H4 (cell line): ENCODE results near the gene NME2. TPM values are rescaled to one million over a fixed set of nuclear protein-coding genes. Genes with fewer than 3 reads are reported as not detected.
"Not testable (repeated sequence)": the region's sequence is repeated elsewhere in the genome, so short reads cannot be mapped to it uniquely, and the experiment has no call there.

ENCODE experiments used
- DNase-seq: peaks from one replicate; pipeline ENCODE4 v3.0.0-alpha.2; 2015; ENCODE audit warnings: low spot score
- total RNA-seq: library from RNA; depleted of rRNA; stranded (reverse); fragments of >200 nt; shearing (Covaris generic); gene quantifications from 2 replicates; pipeline ENCODE4 v1.2.3, GENCODE V29; 2014

The NME2 gene
- total RNA-seq, 1 experiment from 2014 or later = 954 TPM

DNA sequence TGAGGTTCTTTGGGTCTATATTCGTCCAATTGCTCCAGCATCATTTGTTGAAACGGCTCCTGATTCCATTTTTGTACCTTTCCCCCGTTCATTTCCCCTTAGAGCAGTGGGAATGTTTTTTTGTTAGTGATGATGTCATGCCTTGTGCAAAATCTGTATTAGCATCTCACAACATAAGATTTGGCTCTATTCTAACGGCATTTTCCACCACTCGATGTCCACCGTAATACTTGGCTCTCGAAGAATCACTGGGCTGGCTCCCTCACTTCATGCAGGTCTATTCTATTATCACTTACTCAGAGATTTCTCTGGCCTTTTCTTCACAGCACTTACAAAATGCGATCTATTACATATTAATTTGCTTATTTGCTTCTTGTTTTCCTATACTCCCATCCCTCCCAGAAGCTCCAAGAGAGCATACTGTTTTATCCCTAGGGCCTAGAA, 13.4 kb upstream of the NME2 start:
- DNase-seq = no peak

DNA sequence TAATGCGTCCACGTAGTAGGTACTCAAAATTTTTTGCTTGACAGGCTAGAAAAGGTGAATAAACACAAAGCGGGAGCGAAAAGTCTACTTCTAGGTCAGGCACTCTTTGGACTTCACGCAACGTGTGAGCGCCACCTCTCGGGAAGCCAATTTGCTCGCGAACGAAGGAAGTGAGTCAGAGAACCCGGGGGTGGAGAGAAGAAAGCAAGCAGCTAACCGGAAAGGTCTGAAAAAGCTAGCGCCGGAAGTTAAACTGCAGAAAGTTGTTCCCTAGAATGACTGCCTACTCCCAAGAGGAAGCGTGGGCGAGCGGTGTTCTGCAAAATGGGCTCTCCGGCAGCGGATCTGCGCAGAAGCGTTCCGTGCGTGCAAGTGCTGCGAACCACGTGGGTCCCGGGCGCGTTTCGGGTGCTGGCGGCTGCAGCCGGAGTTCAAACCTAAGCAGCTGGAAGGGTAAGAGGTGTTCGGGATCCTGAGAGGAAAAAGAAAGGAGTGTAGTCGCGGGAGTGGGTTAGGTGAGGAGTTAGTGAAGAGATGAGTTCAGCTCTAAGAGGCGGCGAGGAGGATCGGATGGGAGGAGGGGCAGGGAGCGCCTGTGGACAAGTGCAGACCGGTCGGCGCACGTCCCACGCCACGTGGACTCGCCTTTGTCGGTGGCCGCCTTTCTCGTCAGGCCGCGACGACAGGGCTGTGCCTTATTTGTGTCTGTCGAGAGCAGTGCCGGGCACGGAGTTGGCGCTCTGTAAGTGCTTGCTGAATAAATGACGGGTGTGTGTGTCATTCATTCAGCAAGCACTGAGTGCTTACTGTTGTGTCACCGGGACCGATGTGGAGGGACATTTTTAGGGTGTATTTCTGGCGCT, 12.8 kb upstream of the NME2 start, which contains the start of gene NME1:
Gene NME1, plus strand, starts transcription at position 350 of the 863 bp plus-strand sequence. CDS start 2,096 bp downstream, outside the sequence.
- peak; percentile 99 for DNase-seq

DNA sequence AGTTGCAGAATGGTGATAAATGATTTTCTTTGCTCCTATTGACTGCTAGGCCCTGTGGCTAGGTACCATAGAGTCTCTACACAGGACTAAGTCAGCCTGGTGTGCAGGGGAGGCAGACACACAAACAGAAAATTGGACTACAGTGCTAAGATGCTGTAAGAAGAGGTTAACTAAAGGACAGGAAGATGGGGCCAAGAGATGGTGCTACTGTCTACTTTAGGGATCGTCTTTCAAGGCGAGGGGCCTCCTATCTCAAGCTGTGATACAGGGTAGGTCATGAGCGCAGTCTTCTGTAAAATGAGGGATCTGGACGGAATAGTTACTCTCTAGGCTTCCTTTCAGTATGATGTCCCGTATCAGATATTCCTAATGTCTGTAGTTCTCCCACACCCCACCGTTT, 12.0 kb upstream of the NME2 start:
- DNase-seq = no peak

DNA sequence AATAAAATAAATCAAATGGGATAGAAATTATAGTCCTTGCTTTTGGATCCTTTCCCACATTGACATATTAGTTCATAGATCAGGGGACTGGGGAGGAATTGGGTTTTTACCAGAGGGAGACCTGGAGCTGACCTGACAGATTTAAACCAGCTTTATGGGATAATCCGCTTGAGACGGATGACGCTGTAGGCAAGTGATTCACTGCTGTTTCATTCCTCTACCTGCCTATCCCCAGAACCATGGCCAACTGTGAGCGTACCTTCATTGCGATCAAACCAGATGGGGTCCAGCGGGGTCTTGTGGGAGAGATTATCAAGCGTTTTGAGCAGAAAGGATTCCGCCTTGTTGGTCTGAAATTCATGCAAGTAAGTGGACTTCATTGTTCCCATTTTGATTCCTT, 10.8 kb upstream of the NME2 start:
- DNase-seq = no peak

DNA sequence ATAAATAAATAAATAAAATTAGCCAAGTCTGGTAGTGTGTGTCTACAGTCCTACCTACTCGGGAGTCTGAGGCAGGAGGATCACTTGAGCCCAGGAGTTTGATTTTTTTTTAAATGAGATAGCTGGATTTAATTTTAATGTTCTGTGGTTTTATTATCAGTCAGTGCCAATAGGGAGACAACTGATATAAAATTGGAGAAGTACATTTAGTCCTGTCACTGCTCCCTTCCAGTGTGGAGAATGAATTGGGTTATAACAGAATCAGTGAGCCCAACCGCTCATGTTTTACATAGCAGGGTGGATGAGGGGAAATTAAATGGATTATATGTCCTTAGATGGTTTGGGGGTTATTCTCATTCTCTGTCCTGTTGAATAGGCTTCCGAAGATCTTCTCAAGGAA, 6.6 kb upstream of the NME2 start:
- DNase-seq = no peak

DNA sequence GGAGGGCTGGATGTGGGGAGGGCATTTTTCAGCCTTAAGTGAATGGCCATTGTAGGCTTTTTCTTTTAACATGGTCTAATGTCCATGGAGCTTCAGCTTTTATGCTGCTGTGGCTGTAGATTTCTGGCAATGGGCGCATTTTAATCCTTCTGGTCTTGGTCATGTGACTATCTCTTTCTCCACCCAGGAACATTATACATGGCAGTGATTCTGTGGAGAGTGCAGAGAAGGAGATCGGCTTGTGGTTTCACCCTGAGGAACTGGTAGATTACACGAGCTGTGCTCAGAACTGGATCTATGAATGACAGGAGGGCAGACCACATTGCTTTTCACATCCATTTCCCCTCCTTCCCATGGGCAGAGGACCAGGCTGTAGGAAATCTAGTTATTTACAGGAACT, 4.7 kb upstream of the NME2 start:
- DNase-seq = no peak

DNA sequence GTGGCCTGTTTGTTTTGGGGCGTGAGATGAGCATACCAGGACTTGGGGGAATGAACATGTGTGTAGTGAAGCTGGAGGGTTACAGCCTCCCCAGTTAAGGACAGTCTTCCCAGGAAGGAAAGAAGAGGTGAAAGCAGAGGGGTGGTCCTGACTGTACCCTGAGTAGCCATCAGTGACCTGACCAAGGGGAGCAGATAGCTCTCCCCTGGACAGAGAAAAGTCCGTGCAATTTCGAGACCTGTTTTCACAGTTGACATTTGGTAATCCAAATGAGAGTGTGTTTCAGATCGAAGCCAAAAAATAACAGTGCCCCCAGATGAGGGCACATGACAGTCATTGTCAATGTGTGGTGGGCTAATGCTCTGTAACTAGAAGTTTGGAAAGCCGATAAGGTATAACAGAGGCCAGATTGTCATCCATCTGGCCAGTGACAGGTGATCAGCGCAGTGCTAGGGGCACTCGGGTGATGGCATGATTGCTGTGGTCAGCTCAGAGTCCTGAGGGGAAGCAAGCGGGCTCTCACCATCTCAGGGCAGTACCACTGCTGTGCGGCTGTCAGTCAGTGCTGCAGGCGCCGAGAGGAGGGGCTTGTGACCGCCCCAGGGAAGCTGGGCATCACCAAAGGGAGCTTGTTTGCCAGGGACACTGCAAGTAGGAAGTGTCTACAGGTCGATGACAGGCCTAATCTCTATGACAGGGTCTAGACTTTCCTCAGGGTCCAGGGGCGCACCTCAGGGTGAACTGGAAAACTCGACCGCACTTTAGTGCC, 1.1 kb upstream of the NME2 start:
- no peak for DNase-seq

DNA sequence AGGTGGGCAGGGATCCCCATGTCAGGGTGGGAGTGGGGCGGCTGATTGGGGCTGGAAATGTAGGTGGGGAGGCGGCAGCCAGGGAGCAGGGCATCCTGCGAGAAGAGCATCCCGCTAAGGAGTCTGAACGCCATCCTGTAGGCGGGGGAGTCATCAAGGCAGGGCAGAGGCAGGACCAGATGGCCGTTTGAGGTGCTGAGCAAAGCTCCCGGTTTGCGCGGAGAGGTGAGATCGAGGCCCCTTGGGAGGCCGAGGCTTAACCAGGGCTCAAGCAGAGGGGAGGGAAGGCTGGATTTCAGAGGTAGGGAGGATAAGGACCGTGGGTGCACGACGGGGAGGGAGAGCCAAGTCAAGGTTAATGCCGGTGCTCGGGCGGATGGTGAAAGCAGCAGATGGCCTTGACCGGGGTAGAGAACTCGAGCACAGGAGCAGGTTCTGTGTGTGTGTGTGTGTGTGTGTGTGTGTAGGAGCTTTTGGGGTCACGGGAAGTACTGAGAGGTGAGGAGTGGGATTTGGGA, 472 bp upstream of the NME2 start:
- no peak for DNase-seq

DNA sequence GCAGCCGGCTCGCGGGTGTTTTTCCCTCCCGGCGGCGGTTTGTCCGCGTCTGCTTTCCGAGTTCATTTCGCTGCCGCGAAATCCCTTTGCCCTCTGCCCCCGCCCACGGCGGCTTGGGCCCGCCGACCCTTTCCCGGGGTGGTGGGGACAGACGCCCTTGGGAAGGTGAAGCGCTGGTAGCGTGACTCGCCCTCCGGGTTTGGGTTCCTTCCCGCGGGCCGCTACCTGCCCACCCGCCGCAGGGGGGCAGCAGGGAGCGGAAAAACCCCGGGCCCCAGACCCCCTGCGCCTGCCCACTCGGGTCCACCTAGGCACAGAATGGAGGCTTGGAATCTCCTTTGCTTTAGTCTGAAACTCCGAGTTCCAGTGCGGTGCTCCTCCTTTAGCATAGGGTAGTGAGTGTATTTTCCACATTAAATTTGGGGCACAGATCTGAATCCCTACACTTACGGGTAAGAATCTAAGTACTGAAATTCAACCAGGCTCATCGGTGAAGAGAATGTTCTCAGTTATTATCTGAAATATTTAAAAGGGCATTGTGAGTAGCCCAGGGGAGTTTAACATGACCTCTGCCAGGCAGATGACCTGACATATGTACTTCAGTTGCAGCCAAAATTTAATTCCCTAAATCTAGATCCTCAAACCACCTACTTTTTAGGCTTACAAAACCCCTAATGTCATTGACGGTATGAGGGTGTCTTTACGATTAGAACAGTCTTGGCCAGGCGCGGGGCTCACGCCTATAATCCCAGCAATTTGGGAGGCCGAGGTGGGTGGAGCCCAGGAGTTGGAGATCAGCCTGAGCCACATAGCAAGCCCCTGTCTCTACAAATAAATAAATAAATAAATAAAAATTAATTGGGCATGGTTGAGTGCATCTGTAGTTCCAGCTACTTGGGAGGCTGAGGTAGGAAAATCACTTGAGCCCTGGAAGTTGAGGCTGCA, 1.0 kb downstream of the NME2 start:
- peak; percentile 33 for DNase-seq

DNA sequence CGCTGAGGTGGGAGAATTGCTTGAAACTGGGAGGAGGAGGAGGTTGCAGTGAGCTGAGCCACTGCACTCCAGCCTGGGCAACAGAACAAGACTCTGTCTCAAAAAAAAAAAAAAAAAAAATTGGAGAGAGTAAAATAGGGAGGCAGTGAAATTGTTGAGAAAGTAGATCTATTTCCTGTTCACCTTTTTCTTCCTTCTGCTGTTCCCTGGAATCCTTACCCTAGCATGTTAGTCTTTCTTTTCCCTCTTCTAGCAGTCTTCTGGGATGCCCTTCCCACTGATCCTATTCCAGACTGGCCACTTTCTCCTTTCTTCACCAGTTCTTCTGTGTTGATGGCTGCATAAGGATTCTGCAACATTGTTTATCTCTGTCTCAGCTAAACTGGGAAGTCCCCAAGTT, 3.1 kb downstream of the NME2 start:
- DNase-seq = no peak

DNA sequence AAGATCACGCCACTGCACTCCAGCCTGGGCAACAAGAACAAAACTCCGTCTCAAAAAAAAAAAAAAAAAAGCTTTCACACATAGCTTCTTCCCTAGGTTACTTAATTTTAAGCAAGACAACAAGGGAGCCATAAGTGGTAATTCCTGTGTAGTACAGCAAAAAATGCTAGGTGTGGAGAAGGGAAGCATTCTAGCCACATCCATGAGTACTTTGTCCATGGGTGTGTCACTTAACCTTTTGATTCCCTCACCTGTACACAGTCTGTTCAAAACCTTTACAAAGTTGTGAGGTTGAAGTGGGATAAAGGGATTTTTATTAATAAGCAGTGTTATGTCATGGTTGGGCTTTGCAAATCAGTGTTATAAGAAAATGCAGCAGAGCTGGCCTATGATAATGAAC, 4.5 kb downstream of the NME2 start:
- DNase-seq = no peak

DNA sequence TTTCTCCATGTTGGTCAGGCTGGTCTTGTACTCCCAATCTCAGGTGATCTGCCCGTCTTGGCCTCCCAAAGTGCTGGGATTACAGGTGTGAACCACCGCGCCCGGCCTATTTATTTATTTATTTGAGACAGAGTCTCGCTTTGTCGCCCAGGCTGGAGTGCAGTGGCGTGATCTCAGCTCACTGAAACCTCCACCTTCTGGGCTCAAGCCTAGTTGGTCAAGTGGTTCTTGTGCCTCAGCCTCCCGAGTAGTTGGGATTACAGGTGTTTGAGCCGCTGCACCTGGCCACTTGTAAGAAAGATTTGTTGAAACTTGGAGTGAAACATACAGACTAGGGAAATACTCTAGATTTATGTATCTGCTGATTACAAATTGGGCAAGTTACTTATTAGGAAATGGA, 5.8 kb downstream of the NME2 start:
- DNase-seq = not testable (repeated sequence)

DNA sequence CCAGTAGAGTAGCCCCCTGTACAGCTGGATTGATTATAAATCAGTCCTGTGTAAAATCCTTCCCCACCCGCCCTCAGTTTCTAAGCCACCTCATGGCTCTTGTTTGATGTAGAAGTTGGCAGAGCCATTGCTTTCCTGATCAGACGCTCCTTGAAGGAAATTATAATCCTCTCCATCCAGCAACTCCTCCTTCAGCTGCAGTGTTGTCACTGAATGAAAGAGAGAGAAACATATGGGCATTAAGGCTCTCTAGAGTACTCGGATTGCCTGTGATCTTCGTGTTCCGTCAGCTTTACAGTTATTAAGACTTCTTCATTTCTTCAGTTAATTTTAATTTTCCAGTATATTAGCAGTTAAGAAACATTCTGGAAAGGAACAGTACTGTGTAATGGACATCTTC, 14.3 kb downstream of the NME2 start:
- no peak for DNase-seq

DNA sequence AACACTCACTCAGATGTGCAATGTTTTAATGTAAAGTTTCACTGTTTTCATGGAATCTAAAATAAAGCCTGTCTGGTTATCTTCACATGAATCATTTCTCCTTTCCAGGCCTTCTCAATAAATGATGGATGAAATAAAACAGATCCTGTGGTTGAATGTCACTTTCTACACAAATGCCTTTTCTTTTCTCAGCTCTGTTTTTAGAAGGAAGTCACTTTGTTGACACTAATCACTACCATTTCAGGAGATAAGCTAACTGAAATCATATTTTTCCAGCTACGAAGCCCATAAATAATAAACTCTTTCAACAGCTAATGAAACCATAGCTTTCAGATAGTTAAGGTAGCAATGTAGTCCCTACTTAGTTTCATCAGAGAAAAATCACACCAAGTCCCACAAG, 17.9 kb downstream of the NME2 start:
- no peak for DNase-seq

DNA sequence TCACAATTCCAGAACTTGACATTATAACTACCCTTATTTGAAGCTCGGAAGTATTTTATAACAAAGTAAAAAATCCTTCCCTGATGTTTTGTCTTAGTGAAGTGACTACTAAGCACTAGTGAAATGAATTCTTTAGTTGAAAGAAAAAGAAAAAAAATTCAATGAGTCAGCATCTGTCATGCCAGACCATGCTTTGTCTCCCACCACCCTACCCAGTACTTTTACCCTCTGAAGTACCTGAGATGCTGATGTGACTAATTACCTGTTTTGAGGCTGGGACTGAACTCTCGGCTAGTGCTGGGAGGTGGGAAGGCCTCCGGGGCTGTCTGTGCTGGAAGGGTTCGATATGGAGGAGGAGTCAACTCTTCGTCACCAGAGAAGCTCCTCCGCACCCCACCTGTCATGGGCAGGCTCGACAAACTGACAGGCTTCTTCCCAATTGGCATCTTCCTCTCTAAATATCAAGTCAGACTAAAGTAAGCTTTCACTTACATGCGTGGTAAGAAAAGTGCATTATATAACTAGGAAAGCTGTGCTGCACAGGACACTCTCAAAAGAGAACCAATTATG, 19.6 kb downstream of the NME2 start:
- DNase-seq = no peak

DNA sequence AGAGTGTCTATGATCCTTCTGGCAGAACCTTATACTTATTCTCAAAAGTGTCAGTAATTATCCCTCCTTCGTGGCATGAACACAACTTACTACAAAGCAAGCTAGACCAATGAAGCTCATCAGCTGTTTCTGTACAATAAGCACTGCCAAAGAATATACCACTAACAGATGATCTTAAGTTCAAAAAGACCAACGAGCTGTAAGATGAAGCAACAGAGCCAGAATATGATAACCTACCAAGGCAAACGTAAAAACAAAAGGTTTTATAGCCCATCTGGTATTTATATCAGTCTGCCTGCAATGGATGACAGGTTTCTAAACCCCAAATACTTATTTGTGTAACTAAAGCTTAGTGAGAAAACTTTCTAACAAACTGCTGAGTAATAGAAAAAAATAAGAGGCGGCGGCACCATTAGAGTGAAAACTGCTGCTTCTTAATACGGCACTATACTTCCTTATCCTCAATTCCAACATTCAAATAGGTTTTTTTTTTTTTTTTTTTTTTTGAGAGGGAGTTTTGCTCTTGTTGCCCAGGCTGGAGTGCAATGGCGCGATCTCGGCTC, 22.1 kb downstream of the NME2 start:
- DNase-seq = no peak

DNA sequence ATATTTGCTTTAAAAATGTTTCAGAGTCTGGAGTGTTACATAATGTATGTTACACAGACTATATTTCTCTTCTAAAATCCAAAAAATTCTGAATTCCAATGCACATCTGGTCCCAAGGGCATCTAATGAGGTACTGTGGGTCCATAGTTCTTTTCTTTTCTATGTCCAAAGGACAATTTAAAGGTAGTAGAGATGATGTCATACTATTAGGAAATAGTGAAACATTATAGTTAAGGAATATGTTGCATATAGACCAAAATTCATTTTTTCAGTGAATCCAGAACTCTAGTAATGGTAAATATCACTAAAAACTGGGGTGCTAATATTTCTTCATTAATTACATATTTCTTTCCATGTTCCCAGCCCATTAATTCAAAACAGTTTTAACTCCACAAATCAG, 23.0 kb downstream of the NME2 start:
- DNase-seq = no peak

DNA sequence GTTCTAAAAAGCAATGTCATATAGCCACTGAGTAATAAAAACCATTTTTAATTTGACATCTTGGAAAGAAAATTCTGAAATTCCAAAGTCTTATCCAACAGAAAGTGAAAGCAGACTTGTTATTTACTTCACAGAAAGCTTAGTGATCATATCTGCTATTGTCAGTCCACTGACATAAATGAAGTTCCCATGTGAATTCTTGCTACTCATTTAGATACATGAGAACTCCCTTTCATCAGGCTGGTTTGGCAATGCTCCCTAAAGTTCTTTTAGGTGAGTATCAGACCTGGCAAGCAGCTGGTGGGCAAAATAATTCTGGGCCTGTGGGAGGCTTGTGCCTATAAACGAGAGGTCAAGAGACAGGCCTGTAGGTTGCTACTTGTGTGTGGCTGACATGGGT, 23.4 kb downstream of the NME2 start:
- DNase-seq = no peak

DNA sequence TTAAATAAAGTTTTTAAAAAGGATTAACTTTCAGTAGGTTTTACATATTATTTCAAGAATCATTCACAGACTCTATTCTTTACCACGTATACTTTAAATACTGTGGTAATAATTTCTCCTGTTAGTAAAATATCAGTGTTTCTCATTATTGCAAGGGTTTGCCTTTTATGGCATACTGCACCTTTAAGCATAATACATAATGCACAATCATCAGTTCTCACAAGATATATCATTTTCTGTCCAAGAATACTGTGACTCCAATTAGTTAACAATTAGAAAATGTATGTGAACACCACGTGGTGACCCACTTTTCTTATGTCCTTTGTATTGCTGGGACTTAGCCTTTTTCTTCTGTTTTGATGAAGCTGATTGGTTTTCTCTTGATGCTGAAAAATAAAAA, 25.7 kb downstream of the NME2 start:
- no peak for DNase-seq

DNA sequence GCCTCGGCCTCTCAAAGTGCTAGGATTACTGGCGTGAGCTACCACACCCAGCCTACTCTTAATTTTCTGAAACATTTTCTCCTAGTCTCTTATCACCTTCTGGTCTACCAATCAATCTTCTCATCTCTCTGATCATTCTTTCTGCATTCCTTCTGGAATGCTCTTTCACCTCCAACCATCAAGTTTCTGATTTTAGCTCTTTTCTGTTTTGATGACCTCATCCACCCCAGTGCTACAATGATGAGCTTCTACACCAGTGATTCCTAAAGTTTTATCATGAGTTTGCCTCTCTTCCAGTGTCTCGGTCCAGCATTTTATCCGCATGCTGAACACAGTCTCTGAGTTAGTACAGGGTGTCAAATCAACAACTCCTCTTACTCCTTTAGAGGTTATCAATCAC, 31.5 kb downstream of the NME2 start:
- no peak for DNase-seq

DNA sequence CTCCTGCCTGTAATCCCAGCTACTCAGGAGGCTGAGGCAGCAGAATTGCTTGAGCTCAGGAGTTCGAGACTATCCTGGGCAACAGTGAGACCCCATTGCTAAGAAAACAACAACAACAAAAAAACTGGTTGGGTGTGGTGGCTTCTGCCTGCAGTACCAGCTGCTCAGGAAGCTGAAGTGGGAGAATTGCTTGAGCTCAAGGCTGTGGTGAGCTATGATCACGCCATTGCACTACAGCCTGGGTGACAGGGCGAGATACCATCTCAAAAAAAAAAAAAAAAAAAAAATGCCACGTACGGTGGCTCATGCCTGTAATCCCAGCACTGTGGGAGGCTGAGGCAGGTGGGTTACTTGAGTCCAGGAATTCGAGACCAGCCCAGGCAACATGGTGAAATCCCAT, 34.1 kb downstream of the NME2 start:
- DNase-seq = no peak
